NCI-H69 (cell line): ENCODE data around the gene GGTLC3.
"Not testable (repeated sequence)": the region's sequence is repeated elsewhere in the genome, so short reads cannot be mapped to it uniquely, and the experiment has no call there.

Experiments
- DNase-seq: peaks from one replicate; lab custom pipeline; 2025; lab: John Stamatoyannopoulos, UW

GGTLC3 gene

DNA sequence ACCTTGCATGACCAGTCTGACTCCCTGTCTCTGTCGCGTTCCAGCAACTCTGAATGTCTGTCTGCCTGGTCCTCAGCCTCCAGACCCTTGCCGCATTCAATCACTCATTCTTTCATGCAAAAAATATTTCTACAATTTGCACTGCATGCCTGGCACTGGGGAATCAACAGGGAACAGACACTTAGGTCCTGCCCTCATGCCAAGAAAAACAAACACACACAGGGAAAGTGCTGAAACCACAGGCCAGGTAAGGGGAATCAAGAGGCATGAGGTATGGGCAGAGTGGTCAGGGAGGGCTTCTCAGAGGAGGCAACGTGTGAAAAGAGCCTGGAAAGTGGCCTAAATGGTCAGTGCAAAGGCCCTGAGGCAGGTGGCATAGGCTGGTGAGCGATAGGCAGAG, at the start of gene GGTLC3:
GGTLC3 (minus strand) TSS at position 101 of the 400 bp plus-strand sequence. CDS start 264 bp downstream, outside the sequence.
- DNase-seq, result not testable (repeated sequence)

DNA sequence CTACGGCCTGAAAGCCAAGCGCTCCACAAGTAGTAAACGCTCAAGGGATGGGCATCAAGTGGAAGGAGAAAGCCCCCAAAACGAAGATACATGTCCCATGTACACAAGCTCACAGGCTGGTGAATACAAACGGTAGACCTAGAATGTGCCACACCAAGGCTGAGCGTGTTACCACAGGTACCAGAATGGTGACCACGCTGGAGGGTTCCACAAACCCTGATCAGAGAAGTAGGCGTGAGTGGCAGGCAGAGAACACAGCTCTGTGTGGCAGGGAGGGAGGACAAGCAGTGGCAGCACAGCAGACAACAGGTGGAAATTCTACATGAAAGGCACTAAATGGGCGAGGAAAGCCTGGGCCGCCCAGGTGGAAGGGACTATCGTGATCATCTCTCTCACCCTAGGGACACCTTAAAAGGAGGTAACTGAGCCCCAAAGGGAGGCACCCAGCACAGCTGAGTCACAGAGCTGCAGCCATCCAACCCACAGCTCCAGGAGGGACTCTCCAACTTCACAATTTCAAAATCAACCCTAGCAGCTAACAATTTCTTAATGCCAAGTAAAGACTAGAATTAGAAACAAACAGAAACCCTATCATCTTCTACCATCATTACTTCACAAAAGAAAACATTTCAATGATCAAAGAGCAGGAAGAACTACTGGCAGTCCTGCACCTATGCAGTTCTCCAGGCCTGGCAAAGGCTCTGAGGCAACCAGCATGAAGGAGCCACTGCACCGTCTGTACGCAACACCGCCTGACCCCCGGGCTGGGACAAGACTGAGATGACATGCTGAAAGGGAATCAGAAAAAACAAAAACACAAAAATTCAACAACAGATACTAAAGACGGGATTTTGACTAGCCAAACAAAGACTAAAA, 42.4 kb upstream of the GGTLC3 start:
- DNase-seq, result not testable (repeated sequence)

- not testable (repeated sequence) for DNase-seq
Measured at GRCh38 chr22:18558939-18559338, 41.0 kb upstream of the GGTLC3 start.

DNA sequence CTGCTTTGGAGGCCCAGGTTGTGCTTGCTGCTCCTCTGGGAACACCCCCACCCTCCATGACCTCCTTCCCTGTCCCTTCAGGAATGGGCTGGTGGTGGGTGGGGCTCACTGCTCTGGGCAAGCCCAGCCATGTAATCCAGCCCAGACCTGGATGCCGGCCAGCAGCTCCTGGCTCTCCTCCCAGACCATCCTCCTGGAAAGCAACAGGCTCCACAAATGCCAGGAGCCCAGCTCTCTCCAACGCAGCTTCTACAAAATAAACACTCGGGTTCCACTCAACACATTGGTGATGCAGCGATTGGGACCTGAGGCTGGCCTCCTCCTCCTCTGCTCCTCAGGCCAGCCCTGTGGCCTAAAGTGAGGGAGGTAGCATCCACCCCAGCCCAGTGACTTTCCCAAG, 40.6 kb upstream of the GGTLC3 start:
- not testable (repeated sequence) for DNase-seq

GRCh38 chr22:18554280-18555256, 36.6 kb upstream of the GGTLC3 start:
- not testable (repeated sequence) for DNase-seq

DNA sequence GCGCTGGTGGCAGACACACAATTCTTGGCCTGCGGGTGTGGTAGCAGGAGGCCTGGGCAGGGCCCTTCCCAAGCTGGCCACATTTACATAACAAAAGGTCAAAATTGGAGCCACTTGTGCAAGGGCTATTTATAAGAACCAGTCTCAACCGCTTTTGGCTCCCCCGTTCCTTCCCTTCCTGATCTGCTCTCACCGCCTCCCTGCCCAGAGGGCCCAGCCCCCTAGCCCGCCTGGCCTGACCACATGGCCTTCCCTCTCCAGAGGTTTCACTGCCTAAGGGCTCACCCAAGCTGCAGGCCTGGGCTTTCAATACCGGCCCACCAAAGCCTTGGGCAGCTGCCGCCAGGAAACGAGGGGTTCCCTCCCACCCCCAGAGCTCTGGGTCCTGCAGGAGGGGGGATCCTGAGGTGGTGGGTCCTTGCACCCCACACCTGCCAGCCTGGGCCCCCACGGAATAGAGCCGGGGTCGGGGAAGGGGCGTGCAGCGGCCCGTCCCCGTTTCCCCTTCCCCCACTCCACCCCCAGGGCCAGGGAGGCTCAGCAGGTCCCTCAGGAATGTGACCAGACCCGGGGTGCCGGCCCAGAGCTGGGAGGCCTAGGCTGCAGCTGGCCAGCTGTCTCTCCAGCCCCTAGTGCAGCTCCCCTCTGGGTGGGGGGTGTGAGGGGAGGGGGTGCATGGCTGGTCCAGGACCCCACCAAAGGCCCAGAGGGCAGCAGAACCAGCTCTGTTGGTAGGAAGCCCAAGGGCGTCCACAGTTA, 35.1 kb upstream of the GGTLC3 start:
- not testable (repeated sequence) for DNase-seq

- not testable (repeated sequence) for DNase-seq
Measured at GRCh38 chr22:18551046-18551445, 33.1 kb upstream of the GGTLC3 start.

DNA sequence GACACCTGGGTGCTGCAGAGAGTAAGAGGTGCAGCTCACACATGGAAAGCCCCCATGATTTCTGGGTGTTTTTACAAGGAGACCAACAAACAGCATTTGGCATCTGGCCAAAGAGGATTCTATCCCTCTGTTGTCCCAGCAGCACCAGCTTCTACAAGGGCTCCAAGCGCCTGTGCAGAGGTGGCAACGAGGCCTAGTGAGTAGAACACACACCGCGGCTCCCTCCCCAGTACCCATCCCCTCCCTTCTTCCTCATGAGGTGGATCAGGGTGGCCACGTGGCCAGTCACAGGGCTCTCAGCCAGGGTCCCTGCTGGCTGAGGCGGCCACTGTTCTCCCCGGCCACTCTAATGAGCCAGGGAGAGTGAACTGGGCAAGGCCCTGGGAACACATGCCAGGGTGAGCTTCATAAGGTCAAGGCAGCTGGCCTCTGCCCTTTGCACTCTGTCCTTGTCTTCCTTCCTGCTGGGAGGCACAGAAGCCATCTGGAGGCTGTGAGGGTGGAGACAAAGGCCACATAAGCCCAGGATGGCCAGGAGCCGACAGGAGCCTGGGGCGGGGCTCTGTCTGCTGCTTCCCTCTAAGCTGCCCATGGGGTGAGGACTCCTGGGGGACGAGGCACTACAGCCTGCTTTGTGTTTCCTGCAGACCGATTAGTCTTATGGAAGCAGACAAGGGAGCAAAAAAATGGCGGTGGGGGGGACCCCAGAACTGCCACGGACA, 31.7 kb upstream of the GGTLC3 start:
- not testable (repeated sequence) for DNase-seq

DNA sequence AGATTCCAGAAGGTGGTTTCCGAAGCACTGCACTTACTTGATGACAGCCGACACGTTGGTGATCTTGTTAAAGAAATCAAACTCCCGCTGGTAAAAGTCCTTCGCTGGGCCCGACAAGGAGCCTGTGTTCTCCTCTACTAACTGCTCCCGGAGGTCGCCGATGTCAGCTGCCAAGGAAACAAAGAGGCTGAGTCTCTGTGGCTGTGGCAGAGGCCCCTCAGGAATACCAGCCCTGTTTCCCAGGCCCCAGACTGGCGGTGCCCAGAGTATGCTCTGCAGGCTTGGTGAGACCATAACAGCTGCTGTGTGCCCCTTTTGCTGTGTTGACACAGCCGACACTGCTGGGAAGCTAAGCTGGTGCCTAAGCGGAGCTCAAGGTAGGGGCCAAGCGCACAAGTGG, 26.7 kb upstream of the GGTLC3 start:
- DNase-seq, result not testable (repeated sequence)

GRCh38 chr22:18543400-18543799, 25.4 kb upstream of the GGTLC3 start:
- not testable (repeated sequence) for DNase-seq

DNA sequence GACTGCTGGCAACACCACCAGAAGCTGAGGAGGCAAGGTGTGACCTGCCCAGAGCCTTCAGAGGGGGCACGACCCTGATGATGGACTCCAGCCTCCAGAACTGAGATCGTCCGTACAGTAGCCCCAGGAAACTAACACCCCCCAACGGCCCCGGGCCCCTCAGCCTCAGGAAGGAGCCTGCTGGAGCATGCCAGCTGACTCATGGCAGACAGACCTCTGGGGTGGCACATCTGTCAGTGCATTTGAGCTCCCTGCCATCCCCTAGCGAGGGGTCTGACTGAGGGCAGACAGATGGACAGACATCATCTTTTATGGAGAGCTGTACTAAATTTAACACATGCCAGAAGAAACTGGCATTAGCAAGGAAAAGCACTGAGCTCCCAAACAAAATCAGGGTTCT, 22.0 kb upstream of the GGTLC3 start:
- DNase-seq, result not testable (repeated sequence)

DNA sequence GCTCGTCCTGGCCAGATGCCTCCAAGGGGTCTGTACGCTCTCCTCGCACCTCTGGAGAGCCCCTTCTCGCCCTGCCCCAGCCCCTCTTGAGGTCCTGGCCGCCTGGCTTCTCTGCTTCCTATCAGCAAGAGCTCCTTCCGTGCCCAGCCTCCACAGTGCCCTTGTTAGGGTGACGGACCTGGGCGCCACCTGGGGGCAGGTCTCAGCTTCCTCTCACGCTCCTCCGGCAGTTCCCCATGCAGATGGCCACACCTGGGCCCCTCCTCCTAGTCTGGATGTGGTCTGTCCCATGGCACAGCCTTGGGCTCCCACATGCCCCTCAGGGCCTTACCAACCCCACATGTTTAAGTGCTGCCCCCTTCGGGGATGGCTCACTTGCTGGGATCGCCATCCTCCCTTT, 16.4 kb upstream of the GGTLC3 start:
- not testable (repeated sequence) for DNase-seq

- DNase-seq, result not testable (repeated sequence)
Measured at GRCh38 chr22:18533633-18534032, 15.7 kb upstream of the GGTLC3 start.

DNA sequence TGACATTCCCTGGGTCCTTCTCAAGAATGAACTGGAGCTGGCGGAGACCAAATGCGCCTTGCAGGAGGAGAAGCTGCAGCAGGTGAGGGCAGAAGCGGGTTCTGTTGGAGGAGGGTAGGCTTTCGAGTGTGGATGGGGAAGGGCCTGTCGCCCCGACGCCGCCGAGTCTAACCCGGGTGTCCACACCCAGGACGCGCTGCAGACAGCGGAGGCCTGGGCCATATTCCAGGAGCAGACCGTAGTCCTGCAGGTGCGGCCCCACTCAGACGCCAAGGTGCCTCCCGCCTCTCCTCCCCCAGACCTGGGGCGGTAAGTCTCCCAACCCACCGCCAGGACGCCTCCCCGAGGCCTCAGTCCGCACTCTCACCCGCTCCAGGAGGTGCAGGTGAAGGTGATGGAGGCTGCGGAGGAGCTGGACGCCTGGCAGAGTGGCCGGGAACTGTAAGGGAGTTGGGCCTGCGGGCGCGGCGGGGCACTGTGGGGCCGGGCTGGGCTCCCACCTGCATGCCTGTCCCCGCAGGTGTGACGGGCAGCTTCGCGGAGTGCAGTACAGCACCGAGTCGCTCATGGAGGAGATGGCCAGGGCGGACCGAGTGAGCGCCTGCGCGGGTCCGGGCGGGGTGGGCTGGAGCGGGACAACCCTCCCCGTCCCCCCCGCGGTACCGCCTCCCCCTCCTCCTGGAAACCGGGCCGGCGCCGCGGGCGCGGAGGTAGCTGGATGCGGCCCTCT, 11.6 kb upstream of the GGTLC3 start:
- not testable (repeated sequence) for DNase-seq

DNA sequence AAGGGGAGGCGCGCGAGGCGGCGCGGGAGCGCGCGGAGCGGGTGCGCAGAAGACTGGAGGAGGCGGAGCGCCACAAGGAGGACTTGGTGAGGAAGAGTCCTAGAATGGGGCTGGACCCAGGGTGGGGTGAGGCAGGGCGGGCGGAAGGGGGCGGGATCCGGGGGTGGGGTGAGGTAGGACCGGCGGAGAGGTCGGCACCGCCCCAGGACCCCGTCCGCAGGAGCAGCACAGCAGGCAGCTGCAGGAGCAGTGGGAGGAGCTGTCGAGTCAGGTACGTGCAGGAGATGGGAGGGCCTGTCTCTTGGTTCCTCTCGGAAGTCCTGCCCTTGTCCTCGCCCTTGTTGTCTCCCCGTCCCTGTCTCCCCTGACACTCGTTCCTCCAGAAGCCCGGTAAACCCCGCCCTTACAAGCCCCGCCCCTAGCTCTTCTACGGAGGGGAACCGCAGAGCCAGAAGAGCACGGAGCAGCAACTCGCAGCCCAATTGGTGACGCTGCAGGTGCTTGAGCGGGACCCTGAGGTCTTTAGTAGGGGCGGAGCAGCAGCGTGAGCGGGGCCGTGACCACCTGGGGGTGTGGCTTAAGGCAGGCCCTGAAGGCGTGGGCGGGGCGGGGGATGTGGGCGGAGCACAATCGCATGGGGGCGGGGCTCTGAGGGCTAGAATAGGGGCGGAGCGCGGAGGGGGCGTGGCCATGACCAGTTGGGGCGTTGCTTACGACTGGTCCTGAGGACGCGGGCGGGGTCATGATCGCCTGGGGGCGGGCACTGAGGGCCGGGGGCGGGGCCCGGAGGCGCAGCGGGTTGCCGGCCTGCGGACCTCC, 10.8 kb upstream of the GGTLC3 start:
- not testable (repeated sequence) for DNase-seq

DNA sequence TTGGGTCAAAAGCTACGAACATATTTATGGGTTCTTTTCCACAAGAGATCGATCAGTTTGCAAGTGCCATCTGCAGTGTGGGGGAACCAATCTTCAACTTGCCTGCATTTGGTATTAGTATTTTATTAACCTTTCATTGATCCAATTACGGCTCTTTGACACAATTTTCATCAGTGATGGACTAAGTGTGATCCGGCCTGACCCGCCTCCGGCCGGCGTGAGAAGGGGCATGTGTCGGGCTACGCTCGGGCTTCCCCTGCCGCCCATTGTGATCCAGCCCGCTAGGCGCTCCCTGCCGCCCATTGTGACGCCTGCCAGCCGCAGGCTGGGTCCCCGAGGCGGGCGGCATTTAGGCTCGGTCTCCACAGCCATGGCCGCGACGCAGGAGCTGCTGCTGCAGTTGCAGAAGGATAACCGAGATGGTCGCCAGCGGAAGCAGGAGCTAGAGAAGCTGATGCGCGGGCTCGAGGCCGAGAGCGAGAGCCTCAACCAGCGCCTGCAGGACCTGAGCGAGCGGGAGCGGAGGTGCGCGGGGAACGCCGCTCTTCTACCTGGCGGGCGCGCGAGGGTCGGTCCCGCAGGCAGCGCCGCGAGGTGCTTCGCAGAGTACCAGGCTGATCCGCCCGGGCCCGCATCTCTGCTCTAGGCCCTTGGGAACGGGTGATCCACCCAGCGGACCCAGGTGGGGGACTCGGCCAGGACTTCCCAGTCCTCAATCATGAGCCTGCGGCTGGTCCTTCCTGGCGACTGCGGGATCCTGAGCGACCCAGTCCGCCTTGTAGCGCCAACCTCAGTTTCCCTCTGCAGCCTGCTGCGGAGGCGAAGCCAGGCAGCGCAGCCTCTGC, 10.0 kb upstream of the GGTLC3 start, which contains the start of gene TMEM191B:
TMEM191B (plus strand) TSS at position 51 of the 845 bp plus-strand sequence; CDS start at position 230, 179 bp downstream.
- DNase-seq, result not testable (repeated sequence)

DNA sequence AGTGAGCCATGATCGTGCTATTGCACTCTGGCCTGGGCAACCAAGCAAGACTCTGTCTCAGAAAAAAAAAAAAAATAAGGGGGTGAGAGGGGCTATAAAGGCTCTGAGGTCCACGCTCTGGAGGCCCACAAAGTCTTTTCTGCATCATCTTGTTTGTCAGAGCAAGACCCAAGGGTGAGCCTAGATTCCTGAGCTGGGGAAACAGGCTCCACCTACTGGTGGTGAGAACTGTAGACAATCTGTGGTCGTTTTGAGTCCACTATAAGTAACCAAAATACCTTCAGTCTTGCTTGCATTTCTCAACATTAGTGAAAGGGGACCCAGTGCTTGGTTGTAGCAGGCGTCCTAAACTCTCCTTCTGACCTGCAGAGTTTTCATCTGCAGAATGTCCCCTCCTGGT, 5.4 kb upstream of the GGTLC3 start:
- not testable (repeated sequence) for DNase-seq

DNA sequence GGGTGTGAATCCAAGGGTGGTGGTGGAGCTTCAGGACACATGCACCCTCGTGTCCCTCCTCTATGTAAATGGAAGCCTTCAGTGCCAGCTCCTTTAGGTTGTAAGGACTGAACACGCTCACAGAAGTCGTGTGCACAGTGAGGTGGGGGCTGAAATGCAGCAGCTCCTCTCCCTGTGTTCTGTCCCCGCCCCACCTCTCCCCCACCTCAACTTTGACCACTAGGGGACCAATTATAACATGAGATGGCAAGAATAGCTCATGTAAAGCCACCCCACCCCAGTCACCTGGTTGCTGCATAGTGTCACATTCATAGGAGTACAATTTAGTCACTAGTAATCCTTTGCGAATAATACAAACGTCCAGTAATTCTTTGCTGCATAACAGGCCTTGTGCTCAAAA, 4.8 kb upstream of the GGTLC3 start:
- DNase-seq, result not testable (repeated sequence)
